HG03520 (cell line): ENCODE data around the gene GATAD2B.
"Not testable (repeated sequence)": the region's sequence is repeated elsewhere in the genome, so short reads cannot be mapped to it uniquely, and the experiment has no call there.

ENCODE experiments used
- ATAC-seq: cut with Tn5 transposase; IDR thresholded peaks from one replicate; pipeline ENCODE4 v1.9.1; 2021; ENCODE audit warnings: mild to moderate bottlenecking, moderate library complexity; ENCODE audit not compliant: unreplicated experiment

The GATAD2B gene

DNA sequence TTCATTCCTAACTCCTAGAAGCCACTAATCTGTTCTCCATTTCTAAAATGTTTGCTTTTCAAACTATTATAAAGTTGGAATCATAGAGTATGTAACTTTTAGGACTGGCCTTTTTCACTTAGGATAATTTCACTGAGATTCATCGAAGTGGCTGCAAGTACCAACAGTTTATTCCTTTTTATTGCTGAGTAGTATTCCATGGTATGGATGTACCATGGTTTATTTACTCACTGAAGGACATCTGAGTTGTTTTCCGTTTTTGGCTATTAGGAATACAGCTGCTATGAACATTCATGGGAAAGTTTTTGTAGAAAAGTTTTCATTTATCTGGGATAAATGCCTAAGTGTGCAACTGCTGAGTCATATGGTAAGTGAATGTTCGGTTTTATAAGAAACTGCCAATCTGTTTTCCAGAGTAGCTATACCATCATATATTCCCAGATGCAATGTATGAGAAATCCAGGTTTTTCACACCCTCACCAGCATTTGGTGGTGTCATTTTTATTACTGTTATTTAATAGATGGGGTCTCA, 81.2 kb downstream of the GATAD2B start:
- no peak for ATAC-seq

DNA sequence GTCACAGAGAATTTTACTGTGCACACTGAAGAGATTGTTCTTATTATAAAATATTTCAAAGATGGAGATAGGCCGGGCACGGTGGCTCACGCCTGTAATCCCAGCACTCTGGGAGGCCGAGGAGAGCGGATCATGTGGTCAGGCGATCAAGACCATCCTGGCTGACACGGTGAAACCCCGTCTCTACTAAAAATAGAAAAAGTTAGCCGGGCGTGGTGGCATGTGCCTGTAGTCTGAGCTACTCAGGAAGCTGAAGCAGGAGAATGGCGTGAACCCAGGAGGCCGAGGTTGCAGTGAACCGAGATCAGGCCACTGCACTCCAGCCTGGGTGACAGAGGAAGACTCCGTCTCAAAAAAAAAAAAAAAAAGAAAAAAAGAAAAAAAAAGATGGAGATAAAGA, 82.0 kb downstream of the GATAD2B start:
- ATAC-seq: not testable (repeated sequence)

DNA sequence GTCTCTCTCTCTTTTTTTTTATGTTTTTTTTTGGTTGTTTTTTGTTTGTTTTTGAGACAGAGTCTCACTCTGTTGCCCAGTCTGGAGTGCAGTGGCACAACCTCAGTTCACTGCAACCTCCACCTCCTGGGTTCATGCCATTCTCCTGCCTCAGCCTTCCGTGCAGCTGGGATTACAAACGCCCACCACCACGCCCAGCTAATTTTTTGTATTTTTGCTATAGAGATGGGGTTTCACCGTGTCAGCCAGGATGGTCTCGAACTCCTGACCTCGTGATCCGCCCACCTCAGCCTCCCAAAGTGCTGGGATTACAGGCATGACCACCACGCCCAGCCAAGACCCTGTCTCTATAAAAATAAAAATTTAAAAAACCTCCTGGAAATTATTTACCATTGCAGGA, 88.8 kb downstream of the GATAD2B start:
- ATAC-seq: not testable (repeated sequence)

DNA sequence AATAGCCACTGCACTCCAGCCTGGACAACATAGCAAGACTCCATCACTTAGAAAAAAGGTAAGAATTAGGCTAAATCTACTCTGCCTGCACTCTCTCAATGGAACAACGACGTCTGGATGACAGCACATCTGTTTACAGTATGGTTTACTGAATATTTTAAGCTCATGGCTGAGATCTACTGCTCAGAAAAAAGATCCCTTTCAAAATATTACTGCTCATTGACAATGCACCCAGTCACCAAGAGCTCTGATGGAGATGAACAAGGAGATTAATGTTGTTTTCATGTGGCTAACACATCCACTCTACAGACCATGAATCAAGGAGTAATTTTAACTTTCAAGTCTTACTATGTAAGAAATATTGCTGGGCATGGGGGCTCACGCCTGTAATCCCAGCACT, 89.6 kb downstream of the GATAD2B start:
- ATAC-seq: no peak

DNA sequence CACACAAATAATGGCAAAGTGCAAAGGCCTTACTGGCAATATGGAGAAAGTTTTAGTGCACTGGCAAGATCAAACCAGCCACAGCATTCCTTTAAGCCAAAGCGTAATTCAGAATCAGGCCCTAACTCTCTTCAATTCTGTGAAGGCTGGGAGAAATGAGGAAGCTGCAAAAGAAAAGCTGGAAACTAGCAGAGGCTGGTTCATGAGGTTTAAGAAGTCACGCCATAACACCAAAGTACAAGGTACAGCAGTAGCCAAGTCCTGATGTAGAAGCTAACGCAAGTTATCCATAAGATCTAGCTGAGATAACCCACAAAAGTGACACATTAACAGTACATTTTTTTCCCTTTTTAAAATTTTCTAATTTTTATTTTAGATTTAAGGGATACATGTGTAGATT, 90.5 kb downstream of the GATAD2B start:
- ATAC-seq: no peak

DNA sequence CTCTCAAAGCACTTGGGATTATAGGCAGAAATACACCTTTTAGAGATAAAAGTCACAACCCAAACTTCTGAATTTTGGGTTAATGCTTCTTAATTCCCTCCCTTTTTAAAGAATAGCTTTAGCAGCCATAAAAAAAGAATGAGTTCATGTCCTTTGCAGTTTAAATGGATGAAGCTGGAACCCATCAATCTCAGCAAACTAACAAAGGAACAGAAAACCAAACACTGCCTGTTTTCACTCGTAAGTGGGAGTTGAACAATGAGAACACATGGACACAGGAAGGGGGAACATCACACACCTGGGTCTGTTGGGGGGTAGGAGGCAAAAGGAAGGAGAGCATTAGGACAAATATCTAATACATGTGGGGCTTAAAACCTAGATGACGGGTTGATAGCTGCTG, 91.7 kb downstream of the GATAD2B start:
- ATAC-seq: no peak

DNA sequence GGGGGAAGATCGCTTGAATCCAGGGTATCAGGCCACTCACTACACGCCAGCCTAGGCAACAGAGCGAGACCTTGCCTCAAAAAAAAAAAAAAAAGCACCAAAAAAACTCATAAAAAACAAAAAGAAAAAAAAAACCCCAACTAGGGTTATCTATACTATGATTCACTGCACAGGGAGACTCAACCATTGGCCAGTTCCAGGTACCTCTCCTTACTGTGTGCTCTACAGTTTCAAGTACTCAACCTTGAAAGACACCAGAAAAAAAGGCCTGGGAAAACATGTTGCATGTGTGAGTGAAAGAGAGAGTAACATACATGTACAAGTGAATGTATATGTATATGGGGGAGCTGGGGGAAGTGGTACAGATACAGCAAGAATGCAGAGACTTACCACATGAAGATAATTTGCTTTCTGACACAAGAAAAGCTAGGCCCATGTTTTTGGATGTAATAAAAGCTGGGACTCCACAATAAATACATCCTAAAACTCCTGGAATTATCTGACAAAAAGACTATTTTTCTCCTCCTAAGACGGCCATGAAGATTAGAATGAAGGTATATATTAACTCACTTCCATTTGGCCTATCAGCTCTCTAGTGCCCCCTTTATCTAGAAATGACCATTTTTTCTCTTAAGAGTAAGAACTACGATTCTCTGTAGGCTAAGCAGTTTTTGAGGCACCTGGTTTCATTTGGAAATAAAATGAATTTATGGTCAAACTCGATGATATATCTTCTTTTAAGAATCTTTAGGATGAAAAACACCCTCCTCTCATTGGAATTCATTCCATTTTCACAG, 95.4 kb downstream of the GATAD2B start:
- no peak for ATAC-seq

DNA sequence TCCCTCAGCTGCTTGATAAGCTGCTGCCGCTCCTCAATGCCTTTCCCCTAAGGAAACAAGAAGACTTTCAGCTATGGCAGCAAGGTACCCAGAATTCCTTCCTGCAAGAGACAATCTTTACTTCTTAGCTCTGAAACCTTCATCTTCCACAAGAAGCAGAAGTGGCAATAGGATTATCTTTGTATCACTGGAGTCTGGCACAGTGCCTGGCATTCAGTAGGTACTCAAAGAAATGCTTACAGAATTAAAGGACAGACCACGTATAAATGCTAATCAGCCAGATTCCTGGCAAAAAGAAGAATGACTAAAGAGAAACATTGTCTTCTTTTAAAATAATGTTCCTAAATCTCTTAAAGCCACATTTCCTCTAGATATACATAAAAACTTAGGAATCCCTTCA, 103.9 kb downstream of the GATAD2B start:
- no peak for ATAC-seq

DNA sequence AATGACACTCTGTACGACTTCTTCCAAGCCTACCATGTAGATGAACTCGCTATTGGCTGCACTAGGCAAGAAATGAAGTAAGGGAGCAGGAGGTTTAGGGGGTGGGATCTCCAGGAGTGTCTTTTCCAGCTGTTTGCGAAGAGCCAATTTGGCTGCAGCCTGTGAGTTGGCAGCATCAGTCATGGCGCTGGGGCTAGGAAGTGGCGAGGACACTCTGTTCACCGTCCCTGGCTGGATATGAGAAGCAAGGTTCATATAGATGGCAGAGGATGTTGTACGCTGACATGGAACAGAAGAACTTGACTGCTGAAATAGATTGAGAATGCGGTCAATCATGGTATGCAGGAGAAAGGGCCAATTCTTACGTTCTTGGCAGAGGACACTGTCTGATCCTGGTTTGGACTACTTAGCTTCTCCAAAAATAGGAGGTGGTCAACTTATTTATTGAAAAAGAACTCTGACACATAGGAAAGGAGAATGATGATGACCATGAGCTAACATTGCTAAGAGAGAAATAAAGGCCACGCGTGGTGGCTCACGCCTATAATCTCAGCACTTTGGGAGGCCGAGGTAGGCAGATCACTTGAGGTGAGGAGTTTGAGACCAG, 106.4 kb downstream of the GATAD2B start:
- ATAC-seq: no peak

DNA sequence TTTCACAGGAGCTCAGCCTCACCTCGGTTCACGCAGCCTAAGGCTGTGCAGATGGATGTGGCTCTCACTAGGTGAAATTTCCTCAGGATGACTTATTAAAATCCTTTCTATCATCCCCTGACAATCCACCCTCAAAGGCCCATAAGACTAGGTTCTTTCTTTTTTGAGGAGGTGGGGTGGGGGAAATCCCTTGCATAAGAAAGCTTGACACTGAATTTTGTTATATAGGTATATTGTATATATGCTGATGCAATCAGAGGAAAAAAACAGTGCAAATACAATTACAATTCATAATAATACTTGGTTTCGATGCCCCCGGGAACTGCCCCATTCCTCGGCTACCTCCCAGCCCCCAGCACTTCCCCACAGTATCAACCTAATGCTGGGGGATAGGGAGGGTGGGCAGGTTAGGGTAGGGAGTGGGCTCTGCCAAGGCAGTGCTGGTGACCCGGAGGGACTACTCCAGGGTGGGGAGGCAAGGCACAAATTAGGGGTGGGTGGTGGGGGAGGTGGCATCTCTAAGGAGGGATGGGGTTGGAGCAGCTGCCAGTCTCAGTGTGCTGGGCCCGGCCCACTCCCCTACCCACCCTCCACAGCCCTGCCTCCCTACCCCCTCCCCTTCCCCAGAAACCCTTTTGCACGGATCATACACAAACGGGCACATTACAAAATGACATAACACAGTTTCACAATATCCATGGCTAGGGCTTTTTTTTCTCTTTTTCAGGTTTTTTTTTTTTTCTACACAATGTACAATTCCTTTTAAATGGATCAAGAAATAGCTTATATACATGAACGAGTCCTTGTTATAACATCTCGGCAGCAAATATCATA, 116.7 kb downstream of the GATAD2B start:
- no peak for ATAC-seq

DNA sequence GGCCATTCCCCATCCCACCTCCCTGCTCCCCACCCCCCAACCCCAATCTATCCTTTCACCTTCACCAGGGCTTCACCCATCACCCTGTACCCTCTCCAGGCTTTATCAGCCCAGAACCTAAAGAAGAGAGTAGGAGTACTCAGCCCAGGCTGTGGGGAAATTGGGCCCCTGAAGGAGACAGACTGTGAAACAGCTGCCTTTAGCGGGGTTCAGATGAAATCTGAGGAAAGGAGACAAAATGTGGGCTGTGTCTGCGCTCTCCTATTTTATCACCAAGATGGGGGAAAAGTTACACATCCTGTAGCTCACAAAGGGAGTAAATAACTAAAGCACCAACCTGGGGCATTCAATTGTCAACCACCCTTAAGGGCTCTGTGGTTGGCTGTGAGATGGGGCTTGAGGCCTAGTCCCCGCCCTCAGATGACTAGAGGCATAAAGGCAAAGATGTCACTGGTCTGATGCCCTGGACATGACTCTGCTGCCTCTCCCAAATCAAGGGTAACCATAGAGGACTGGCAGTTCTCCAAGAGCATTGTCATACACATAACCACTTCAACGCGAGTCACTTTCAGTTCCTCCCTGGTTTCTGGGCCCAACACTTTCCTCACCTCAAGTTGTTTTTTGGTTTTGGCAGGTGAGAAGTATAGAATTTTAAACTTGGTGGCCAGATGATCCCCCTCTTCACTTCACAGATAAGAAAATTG, 117.6 kb downstream of the GATAD2B start:
- peak; percentile 84 for ATAC-seq

DNA sequence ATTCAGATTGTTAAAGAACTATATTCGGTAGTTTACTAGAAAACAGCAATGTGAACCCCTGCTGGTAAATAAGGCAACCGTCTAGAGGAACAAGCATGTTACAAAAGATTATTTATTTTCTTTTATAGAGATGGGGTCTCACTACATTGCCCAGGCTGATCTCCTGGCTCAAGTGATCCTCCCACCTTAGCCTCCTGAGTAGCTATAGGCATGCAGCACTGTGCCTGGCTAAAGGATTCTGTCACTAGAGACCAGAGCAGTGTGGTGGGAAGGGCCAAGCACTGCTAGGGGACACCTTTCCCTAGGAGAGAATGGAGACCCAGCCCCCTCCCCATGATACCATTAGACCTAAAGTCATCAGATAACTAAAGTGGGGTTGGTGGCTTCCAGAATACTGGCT, 118.7 kb downstream of the GATAD2B start:
- ATAC-seq: no peak

DNA sequence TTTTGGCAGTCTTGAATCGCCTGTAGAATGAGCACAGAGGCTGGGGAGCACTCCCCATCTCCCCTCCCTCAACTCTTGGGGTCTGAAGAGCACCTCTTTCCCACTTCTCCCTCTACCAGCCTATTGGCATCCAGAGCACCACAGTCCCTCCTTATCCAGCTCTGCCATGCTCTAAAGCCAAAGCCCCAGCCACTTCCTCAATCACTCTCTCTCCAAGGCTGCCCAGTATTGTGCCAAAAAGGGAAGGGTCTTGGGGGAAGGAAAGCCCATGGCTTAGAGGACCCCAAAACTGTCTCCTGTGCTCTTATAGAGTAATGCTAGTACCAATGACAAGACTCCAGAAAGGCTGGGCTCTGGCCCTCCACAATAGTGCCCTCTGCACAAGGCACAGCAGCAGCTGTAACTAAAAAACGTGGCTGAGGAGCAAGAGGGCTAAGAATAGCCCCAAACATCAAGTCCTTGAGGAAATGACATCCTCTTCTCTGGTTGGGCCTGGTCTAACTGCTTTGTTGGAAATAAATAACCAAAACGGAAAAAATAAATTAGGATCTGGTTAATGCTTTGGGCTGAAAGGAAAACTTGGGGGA, 119.2 kb downstream of the GATAD2B start:
- no peak for ATAC-seq

DNA sequence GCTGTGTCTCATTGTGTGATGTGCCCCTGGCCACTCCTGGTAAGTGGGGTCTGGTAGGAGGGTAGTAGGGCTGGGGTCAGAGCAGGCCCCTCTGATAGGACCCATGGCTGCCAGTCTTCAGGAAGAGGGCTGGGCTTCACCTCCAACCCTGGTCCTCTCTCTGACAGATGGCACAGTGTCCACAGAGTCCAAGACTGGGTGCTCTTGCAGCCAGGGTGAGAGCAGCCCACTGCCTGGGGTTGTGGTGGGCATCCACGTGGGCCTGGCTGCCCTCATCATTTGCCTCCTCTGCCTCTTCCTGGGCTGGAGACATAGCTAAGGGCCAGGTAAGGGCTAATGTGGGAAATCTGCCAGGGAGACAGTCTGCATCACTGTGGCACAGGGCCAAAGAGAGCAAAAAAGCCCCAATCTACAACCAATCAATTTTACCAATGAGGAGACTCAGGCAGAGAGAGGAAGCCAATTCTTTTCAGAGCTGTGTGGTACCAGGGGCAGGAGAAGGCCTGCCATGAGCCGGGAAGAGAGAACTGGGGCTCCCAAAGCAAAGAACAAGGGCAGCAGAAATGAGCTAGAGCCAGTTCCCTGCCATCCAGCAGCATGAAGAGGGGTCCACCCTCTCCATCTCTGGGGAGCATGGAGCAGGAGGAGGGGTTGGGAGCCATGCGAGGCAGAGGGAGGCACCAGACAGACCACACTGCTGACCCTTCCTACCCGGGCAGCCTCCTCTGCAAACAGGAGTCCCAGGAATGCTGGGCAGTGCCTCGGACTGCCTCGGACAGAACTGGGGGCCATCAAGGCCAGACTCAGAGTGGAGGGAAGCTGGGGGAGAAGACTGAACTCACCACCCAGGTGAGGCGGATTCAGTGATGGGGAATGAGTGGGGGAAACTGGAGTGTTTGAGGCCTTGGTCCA, 120.7 kb downstream of the GATAD2B start:
- no peak for ATAC-seq

DNA sequence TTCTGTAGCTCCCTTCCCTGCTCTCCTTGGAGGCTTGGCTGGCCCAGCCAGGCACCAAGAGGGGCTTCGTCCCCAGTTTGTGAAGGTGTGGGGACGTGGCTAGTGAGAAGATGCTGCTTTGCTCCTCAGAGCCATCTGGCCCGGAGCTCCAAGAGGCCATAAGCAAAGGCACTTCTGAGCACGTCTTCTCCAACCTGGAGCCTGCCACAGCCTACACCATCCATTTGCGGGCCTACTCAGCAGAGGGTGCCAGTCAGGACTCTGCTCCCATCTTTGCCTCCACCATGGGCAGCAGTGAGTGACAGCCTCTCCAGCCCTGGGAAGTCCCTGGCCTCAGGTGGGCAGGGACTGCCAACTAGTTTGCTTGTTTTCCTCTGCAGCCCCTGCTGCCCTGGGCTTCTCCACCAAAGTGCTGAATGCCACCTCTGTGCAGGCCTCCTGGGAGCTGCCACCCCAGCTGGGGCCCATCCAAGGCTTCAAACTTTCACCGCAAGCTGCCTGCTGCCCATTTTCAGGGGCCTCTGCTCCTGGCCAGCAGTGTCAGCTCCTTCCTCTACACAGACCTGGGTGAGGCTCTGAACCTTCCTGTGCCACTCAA, 121.6 kb downstream of the GATAD2B start:
- ATAC-seq: no peak

DNA sequence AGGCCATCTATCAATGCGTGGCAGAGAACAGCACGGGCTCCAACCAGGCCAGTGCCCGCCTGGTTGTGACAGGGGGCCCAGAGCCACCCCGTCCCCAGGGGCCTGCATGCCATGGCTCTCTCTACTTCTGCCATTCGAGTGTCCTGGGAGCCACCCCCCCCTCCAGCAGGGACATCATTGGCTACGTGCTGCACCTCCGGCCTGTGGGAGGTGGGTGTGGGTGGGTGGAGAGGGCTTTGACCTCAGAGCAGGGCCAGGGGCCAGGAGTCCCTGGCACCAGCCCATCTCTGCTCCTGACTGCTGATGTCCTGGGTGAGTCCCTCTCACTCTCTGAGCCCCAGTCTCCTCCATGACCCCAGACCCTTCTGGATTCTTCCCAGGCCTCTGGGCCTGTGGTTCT, 122.3 kb downstream of the GATAD2B start:
- ATAC-seq: no peak

DNA sequence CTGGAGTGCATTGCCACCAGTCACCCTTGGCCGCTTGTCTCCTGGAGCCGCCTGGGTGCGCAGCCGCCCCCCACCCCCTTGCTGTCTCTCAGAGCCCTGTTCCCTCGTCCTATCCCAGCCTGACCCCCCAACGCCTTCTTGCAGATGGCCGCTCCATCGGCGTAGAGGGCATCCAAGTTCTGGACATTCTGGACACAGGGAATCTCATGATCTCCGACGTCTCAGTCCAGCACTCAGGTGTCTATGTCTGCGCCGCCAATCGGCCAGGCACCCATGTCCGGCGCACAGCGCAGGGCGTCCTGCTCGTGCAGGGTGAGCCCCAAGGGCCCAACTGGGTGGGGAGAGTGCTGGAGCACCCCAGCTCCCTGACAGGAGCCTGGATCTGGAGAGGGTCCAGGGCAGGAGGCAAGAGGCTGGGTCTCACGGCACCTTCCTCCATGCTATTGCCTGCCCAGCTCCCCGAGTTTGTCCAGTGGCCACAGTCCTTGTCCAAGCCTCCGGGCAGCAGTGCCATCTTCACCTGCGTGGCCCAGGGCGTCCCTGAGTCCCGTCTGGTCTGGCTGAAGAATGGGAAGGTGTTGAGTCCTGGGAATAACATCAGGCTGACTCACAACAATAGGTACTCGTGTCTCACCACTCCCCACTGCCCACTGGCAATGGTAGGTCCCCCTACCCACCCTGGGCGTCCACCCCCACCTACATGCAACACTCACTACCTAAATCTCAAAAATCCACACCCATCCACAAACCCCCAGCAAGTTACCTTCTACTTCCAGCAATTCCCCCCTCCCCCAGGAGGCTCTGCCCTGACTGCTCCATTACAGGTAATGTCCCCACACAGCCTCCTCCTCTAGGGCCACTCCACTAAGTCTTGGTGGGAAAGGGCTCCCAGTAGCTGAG, 123.0 kb downstream of the GATAD2B start:
- no peak for ATAC-seq

DNA sequence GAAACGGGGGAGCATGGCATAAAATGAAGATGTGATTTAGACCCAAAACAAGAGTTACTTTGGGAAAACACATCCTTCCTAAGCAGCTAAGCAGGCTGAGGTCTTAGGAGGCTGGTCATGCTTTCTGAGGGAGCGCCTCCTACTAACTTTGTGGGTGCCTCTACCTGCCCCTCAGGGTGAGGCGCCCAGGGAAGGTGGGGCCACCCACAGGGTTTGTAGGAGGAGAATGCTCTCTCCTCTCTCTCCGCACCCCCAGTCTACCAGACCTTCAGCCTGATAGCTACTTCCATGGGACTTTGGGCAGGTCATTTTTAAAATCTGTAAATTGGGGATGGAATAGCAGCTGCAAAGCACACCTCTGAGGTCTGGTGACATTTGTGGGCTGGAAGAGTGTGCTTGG, 123.8 kb downstream of the GATAD2B start:
- ATAC-seq: no peak
